ENCODE measurements around the gene DNAAF2.
"Not testable (repeated sequence)": the region's sequence is repeated elsewhere in the genome, so short reads cannot be mapped to it uniquely, and the experiment has no call there.

DNAAF2 gene

DNA sequence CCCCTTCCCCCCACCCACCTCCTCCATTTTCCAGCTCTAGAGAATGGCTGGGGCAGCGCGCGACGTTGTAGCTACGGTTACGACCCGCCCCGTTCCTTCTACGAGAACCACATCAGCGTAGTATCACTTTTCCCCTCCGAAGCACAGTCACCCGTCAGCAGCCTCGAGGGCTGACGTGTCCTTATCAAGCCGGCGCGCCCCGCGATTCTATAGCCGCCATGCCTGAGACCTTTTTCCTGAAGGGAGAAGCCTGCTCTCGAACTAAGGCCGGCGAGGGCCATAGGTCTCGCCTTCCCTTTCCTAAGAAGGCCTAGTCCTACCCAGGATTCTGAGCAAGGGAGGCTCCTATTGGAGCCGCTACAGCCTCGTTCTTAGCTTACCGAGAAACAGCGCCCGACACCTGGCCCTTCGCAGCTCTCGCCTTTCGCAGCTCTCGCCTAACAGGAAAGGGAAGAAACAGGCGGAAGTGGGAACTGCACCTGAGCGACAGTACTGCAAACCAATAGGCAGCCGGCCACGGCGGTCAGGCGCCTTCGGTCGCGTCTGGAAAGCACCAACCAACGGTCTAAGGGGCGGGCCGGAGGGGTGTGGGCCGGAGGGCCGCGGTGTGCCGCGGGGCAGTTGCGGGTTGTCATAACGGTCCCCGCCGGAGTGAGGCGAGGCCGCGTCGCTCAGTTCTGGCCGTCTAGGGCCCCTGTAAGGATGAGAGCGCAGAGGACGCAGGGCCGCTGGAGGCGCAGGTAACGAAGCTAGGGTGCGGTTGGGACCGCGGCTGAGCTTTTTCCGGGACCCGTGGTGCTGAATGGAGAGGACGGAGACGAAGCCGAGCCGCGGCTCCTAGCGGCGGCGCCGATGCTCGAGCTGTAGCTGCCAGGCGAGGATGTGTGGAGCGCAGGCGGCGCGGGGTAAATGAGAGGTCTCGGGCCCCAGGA lies 14.6 kb downstream of the DNAAF2 start, which contains the start of the genes MGAT2 and RPL36AL:
TSS of gene MGAT2 (plus strand) at position 618 of the 932 bp plus-strand sequence. CDS start 470 bp downstream, outside the sequence.
TSS of gene RPL36AL (minus strand) at position 445 of the 932 bp plus-strand sequence. CDS start 1,522 bp downstream, outside the sequence.
- DNase-seq, result peak; percentile 99

DNA sequence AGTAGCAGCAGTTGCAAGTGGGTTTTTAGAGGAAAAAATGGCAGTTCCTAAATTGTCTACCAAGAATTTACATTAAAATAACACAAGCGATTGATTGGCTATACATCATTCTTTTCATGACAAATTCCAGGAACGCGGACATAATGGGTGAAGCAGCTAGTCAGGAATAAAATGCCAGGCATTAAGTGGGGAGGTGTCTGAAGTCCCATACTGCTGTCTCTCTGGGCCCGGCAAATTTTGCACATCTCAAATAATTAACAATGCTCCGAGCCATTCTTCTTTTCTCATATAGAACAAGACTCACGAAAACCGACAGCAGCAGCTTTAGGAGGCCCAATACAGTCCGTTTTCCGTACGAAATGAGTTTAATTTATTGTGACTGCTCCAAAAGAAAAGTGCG lies 15.3 kb downstream of the DNAAF2 start:
- no peak for DNase-seq

DNA sequence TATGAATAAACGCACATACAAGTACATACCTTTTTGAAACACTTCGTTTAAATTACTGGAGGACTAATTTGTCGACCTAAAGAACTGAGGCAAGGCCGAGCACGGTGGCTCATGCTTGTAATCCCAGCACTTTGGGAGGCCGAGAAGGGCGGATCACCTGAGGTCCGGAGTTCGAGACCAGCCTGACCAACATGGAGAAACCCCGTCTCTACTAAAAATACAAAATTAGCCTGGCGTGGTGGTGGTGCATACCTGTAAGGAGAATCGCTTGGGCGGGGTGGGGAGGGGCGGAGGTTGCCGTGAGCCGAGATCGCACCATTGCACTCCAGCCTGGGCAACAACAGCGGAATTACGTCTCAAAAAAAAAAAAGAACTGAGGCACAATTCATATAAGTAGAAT lies 15.8 kb downstream of the DNAAF2 start:
- not testable (repeated sequence) for DNase-seq

DNA sequence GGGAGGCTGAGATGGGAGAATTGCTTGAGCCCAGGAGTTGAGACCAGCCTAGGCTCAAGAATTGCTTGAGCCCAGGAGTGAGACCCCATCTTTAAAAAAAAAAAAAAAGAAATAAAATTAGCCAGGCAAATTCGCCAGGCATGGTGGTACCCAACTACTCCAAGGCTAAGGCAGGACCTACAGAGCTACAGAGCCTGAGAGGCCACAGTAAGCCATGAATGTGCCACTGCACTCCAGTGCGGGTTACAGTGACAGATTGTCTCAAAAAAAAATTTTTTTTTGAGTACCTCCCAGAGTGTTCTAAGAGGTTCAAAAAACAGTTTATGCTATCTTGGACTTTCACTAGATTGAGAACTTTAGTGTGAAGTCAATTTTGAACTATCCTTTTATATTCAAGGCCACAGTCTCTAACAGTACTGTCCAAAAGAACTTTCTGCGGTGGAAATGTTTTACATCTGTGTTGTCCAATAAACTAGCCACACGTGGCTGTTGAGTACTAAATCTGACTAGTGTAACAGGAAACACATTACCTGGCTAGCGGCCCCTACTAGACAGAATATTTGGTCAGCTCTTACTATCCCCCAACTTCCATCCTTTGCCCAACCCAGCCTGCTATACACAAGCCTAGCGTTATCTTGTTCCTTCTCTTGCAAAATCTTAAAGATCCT lies 17.1 kb downstream of the DNAAF2 start:
- no peak for DNase-seq

DNA sequence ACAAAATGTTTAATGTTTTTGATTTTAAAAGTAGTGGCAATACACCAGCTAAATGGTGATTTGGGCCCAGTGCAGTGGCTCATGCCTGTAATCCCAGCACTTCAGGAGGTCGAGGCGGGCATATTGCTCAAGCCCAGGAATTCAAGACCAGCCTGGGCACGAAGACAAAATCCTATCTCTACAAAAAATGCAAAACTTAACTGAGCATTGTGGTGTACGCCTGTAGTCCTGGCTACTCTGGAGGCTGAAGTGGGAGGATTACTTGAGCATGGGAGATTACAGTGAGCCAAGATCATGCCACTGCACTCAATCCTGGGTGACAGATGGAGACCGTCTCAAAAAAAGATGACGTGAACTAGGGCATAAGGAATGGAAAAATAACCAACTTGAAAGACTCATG lies 19.3 kb downstream of the DNAAF2 start:
- DNase-seq, result no peak

DNA sequence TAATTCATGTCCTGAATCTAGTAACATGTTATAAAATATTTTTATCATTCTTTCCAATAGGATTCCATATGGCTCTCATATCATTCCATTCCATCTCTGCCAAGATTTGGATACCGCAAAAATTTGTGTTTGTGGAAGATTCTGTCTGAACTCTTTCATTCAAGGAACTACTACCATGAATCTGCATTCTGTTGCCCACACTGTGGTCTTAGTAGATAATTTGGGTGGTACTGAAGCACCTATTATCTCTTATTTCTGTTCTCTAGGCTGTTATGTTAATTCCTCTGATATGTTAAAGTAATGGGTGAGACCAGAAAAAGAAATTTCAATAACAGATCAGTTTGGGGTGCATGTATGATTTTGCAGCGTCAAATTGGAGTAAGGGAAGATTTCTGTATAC lies 20.8 kb downstream of the DNAAF2 start:
- DNase-seq, result no peak

DNA sequence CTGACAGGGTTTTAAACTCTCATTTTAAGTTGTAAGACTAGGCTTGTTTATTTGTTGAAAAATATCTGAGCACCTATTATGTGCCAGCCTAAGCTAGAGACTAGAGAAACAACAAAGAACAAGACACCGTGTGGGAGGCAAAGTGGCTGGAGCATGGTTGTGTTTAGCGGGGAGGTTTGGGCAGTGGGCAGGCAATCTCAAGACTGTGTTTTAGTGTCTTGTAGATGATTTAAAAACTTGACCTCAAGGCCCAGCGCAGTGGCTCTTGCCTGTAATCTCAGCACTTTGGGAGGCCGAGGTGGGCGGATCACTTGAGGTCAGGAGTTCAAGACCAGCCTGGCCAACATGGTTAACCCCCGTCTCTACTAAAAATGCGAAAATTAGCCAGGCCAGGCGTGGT lies 22.4 kb downstream of the DNAAF2 start:
- DNase-seq, result no peak

DNA sequence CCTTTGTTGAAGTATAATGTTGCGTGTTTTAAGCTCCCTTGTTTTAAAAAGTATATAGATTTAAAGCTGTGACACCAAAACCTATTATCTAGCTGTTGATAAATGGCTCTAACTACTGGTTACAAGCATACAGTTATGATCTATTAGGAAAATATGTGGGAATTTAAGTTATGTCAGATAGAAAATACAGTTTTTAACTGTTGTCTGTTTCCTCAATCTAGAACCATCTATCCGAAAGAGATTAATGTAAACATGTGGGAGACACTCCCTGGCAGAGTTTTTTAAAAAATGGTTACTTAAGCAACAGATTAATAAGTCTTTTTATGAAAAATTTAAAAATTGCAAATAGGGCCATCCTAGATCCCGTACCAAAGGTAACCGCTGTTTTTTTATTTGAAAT lies 22.8 kb downstream of the DNAAF2 start:
- no peak for DNase-seq

DNA sequence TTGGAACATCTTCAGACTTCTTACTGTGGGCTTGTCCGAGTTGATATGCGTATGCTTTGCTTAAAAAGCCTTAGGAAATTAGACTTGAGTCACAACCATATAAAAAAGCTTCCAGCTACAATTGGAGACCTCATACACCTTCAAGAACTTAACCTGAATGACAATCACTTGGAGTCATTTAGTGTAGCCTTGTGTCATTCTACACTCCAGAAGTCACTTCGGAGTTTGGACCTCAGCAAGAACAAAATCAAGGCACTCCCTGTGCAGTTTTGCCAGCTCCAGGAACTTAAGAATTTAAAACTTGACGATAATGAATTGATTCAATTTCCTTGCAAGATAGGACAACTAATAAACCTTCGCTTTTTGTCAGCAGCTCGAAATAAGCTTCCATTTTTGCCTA lies 27.5 kb downstream of the DNAAF2 start:
- DNase-seq, result no peak

DNA sequence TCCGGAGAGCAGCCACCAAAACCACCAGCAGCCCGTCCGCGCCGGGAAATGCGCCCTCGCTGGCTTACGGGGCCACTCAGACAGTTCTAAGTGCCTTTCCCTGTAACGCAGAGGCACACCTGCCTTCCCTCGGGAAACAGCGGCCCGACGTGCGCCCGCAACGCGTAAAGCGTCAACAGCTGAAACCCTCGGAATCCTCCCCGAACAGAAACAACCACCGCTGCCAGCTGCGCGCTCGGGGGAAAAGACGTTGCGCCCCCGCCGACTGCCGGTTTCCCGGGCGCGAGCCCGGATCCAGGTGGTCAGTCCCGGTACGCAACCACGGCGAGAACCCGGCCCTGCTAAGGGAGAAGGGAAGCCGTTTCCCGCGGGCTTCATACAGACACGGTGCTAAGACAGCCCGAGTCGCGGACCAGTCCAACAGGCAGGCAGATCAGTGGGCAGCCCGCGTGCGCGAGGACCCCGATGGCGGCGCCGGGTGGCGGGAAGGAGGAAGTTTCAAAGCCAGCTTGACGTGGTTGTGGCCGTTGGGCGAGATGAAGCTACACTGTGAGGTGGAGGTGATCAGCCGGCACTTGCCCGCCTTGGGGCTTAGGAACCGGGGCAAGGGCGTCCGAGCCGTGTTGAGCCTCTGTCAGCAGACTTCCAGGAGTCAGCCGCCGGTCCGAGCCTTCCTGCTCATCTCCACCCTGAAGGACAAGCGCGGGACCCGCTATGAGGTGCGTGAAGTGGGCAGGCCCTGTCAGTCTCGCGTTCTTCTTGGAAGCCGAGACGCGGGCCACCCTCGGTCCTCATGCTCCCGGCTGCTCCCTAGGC lies 36.4 kb downstream of the DNAAF2 start, which contains the start of gene LRR1:
TSS of gene LRR1 (plus strand) at position 456 of the 816 bp plus-strand sequence. CDS start at position 537, 81 bp downstream.
- peak; percentile 87 for DNase-seq

DNA sequence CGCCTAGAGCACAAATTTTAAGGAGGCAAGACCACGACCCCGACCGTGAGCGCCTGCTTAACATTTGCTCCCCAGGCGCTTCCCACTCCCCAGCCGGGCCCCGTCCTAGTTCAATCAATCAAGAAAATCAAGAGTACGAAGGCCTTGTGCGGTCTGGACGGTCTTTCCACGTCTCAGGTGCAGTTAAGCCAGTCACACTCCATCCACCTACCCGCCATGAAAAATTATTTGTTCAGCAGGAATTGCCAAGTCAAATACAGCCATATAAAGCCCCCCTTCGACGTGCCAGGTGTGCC lies 36.9 kb downstream of the DNAAF2 start:
- no peak for DNase-seq

DNA sequence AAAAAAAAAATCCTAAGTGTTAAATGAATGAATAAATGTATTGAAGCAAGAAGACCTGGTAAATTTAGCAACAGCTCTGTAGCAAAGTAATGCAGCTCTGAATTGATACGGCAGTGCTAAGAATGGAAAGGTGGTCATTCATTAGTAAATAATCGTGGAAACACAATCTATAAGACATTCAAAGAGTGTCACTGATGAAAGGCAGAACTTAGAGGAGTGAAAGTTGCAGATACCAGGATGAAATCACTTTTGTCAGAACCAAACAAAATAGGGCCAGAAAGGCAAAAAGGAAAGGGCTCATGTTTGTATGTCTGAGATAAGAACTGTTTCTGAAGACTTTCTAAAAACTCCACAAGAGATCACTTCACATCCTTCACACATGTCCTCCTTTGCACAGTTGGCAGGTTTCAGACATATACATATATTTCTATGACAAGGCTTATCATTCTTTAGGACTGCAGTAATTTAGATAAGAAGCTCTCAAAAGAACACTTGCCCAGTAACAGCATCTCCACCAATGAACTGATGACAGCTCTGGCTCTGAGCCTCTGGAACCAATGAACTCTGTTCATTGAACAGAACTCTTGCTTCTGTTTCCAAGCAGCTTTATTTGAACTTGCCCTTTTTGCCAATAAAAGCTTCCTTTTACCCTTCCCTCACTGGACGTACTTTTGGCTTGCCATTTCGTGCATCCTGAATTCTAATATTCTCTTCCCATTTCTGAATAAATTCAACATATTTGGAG lies 40.5 kb downstream of the DNAAF2 start:
- no peak for DNase-seq

DNA sequence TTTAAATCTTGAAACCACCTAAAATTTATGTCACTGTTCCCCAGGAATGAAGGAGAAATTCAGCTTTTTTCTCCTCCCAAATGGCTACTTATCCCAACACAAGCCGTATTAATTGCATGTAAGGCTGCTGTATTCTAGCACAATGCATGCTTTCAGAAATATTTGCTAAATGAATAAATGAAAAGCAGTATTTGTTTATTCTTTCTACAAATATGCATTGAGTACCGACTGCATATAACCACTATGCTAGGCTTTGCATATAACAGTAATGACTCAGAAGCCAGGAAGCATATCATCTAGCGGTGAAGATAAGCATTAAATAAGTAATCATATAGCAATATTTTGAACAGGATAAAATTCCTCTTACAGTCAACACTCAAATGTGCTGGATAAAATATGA lies 42.0 kb downstream of the DNAAF2 start:
- DNase-seq, result no peak

DNA sequence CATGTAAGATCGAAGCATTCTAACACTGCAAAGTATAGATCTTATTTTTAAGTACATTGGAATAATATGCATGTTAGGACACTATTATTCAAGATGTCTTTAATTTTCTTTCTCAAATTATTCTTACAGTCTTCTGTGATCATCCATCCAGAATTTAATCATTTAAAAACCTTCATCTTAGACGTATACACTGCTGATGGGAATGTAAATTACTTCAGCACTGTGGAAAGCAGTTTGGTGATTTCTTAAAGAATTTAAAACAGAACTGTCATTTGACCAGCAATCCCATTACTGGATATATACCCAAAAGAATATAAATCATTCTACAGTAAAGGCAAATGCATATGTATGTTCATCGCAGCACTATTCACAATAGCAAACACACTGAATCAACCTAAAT lies 45.7 kb downstream of the DNAAF2 start:
- no peak for DNase-seq

DNA sequence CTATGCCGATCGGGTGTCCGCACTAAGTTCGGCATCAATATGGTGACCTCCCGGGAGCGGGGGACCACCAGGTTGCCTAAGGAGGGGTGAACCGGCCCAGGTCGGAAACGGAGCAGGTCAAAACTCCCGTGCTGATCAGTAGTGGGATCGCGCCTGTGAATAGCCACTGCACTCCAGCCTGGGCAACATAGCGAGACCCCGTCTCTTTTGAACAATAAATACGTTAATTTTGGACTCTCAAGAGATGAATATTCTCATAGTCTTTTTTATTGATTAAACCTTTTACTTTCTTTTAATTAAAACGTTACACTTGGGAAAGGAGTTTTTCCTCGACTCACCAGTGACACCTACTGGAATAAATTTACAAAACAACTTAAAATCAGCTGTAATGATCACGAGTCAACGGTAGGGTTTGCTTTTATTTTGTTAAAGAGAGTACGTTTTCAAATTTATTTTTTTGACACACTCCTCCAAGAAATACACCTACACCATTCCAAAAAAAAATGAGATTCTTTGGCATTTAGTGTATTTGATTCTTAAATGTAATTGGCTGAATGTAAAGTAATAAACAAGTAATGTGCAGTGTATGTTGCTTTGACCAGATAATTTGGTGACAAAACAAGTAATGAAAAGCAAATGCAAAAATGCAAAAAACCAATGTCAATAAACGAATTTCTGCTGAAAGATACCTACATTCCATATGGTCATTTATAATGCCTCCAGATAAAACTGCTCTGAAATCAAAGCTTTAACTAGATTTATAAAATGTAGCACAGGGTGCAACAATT lies 48.2 kb downstream of the DNAAF2 start:
- DNase-seq, result peak; percentile 86

DNA sequence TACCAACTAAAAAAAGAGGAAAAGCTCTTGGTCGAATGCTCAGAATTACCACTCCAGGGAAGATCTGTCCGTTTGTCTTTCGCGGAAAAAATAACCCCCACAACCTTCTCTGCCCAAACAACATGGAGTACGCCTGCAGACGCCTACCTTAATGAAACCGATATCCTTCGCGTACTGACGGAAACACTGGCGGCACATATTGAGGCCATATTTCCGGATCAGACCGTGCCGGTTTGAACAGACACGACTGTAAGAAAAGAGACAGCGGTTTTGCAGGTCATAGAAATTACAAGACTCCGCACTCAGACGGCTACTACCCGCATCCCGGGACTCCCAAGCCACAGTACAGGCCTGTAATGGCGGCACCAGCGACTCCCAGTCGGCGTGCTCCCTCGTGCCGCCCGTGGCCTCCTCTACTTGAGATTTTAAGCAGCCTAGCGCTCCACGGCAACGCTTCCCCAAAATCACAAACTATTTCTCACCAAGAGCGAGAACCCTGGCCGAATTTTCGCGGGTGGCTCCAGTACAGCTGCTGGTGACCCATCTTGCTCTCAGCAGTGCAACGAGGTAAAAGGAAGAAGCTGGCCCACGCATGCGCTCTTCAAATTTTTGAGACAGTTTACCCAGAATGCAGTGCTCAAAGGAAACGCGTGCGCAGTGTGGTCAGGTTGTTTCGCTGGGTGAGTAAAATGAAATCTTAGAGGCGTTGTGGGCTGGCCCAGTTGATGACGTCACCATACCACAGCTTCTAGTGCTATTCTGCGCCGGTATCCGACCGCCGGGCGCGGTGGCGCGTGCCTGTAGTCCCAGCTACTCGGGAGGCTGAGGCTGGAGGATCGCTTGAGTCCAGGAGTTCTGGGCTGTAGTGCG lies 49.0 kb downstream of the DNAAF2 start, which contains the start of gene RPS29:
TSS of gene RPS29 (minus strand) at position 578 of the 870 bp plus-strand sequence. CDS start at position 544, 34 bp downstream.
- DNase-seq, result peak; percentile 99

DNA sequence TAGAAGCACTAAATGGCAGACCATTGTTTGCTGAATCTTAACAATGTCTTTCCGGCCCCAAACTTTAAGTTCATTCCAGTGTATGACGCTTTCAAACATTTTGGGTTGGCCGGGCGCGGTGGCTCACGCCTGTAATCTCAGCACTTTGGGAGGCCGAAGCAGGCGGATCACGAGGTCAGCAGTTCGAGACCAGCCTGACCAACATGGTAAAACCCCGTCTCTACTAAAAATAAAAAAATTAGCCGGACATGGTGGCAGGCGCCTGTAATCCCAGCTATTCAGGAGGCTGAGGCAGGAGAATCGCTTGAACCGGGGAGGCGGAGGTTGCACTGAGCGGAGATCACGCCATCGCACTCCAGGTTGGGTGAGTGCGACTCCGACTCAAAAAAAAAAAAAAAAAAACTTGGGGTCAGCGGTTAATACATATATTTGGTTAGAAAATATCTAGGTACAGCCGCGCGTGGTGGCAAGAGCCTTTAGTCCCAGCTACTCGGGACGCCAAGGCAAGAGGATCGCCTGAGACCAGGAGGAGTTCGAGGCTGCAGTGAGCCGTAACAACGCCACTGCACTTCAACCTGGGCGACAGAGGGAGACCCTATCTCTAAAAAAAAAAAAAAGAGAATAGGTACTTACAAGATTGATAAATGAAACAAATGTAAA lies 49.9 kb downstream of the DNAAF2 start:
- not testable (repeated sequence) for DNase-seq

DNA sequence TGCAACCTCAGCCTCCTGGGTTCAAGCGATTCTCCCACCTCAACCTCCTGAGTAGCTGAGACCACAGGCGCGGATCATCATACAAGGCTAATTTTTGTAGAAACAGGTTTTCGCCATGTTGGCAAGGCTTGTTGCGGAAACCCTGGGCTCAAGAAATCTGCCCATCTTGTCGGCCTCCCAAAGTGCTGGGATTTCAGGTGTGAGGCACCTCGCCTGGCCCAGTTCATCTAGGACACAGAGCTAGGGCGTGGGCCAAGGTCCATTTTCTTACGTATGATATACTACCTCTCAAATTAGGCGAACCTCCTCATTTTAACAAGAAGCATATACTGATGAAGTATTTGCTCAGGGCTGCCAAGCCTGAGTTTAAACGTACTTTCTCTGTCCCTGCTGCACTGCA lies 51.0 kb downstream of the DNAAF2 start:
- no peak for DNase-seq

DNA sequence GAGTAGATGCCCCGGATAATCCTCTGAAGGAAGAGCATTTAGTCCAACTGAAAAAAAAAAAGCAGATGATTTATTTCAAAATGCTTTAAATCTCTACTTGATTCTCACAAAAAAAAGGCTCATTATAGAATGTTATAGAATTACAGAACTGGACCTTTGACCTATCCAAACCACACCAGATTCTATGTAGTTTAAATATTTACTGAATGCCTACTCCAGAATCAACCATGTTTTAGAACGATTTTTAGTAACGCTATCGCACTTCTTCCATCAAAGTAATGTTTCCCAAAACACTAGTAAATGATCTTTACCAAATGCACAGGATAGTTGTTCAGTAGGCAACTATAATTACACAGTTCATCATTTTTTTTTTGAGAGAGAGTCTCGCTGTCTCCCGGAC lies 51.4 kb downstream of the DNAAF2 start:
- DNase-seq, result no peak

Measured in suppressor macrophage treated with lipopolysaccharide for 4 hours (primary cell).